ENCODE data around the gene C1orf216. TPM values are rescaled to one million over a fixed set of nuclear protein-coding genes. Genes with fewer than 3 reads are reported as not detected.

Gene C1orf216
- total RNA-seq, 1 experiment from 2014 or later: 13.4 TPM

GRCh38 chr1:35763201-35763600 is 44.5 kb upstream of the C1orf216 start:
- DNase-seq (no peak), ATAC-seq (no peak)
- H3K9me3 ChIP-seq (ENCODE audit: low read length): no peaks in the 10 kb centered on the region
- ChIA-PET CTCF (no interaction called here), POLR2A (ENCODE audit: unreplicated experiment) (interaction anchor here (0.6 kb wide), 1 partner anchor 23 kb away, joined by 3 read pairs; no protein-coding TSS in a partner anchor)
- peaks cover 42% of the 10 kb centered on the region for H3K36me3 ChIP-seq (ENCODE audit: low read depth, low read length)
- H3F3A ChIP-seq (ENCODE audit: low read length, unreplicated experiment): no peaks in the 10 kb centered on the region
- TF ChIP-seq CTCF (conservative IDR thresholded peaks at IDR 0.05; ENCODE audit: low read depth, low read length) (no peak), EZH2phosphoT487 (IDR thresholded peaks at IDR 0.05; ENCODE audit: borderline replicate concordance, low read length) (no peak), EZH2 (IDR thresholded peaks at IDR 0.05; ENCODE audit: low read length, unreplicated experiment) (no peak)
- H4K20me1 ChIP-seq (ENCODE audit: low read length): no peaks in the 10 kb centered on the region
- H3K9ac ChIP-seq (ENCODE audit: low read length): no peak overlapping the region
- no peak overlapping the region for H3K27ac ChIP-seq (ENCODE audit: low read length)
- H3K9me2 ChIP-seq (replicated peaks; ENCODE audit: low read length): no peaks in the 10 kb centered on the region
- no peak overlapping the region for H3K4me2 ChIP-seq (ENCODE audit: low read length)
- H3K27me3 ChIP-seq (ENCODE audit: low read length): no peaks in the 10 kb centered on the region
- BruUV-seq (replicated peaks): no TSS peak
- H2AFZ ChIP-seq (ENCODE audit: low read length): no peak overlapping the region
- H3K79me2 ChIP-seq (ENCODE audit: low read length): peaks cover 31% of the 10 kb centered on the region
- intact Hi-C loops (cut with micrococcal nuclease): no loop called here
- no peaks in the 10 kb centered on the region for H3K4me1 ChIP-seq (ENCODE audit: insufficient read depth, low read length)
- H3K4me3 ChIP-seq (ENCODE audit: low read length): no peak overlapping the region

GRCh38 chr1:35762141-35762540 is 43.5 kb upstream of the C1orf216 start:
- Histone ChIP-seq H3K9ac (ENCODE audit: low read length) (no peak overlapping the region), H3K36me3 (ENCODE audit: low read depth, low read length) (peaks cover 49% of the 10 kb centered on the region), H3K4me3 (ENCODE audit: low read length) (no peak overlapping the region), H3K79me2 (ENCODE audit: low read length) (peaks cover 21% of the 10 kb centered on the region), H4K20me1 (ENCODE audit: low read length) (no peaks in the 10 kb centered on the region), H3K4me1 (ENCODE audit: insufficient read depth, low read length) (no peaks in the 10 kb centered on the region), H3K9me2 (replicated peaks; ENCODE audit: low read length) (no peaks in the 10 kb centered on the region), H3K9me3 (ENCODE audit: low read length) (no peaks in the 10 kb centered on the region), H2AFZ (ENCODE audit: low read length) (no peak overlapping the region), H3K4me2 (ENCODE audit: low read length) (no peak overlapping the region), H3K27me3 (ENCODE audit: low read length) (no peaks in the 10 kb centered on the region), H3K27ac (ENCODE audit: low read length) (no peak overlapping the region), H3F3A (ENCODE audit: low read length, unreplicated experiment) (no peaks in the 10 kb centered on the region)
- ATAC-seq: no peak
- intact Hi-C loops (cut with micrococcal nuclease): no loop called here
- BruUV-seq (replicated peaks): no TSS peak
- DNase-seq: no peak
- CTCF ChIA-PET: no interaction called here
- POLR2A ChIA-PET (ENCODE audit: unreplicated experiment): no interaction called here
- TF ChIP-seq CTCF (conservative IDR thresholded peaks at IDR 0.05; ENCODE audit: low read depth, low read length) (no peak), EZH2 (IDR thresholded peaks at IDR 0.05; ENCODE audit: low read length, unreplicated experiment) (no peak), EZH2phosphoT487 (IDR thresholded peaks at IDR 0.05; ENCODE audit: borderline replicate concordance, low read length) (no peak)

GRCh38 chr1:35756064-35756463 is 37.4 kb upstream of the C1orf216 start:
- no peaks in the 10 kb centered on the region for H4K20me1 ChIP-seq (ENCODE audit: low read length)
- H3K4me2 ChIP-seq (ENCODE audit: low read length): no peak overlapping the region
- TF ChIP-seq EZH2phosphoT487 (IDR thresholded peaks at IDR 0.05; ENCODE audit: borderline replicate concordance, low read length) (no peak), CTCF (conservative IDR thresholded peaks at IDR 0.05; ENCODE audit: low read depth, low read length) (no peak), EZH2 (IDR thresholded peaks at IDR 0.05; ENCODE audit: low read length, unreplicated experiment) (no peak)
- H3F3A ChIP-seq (ENCODE audit: low read length, unreplicated experiment): no peaks in the 10 kb centered on the region
- no peaks in the 10 kb centered on the region for H3K9me2 ChIP-seq (replicated peaks; ENCODE audit: low read length)
- H3K36me3 ChIP-seq (ENCODE audit: low read depth, low read length): peaks cover 39% of the 10 kb centered on the region
- H2AFZ ChIP-seq (ENCODE audit: low read length): no peak overlapping the region
- no peak overlapping the region for H3K9ac ChIP-seq (ENCODE audit: low read length)
- CTCF ChIA-PET: no interaction called here
- no peaks in the 10 kb centered on the region for H3K9me3 ChIP-seq (ENCODE audit: low read length)
- no TSS peak for BruUV-seq (replicated peaks)
- no peaks in the 10 kb centered on the region for H3K79me2 ChIP-seq (ENCODE audit: low read length)
- no peak overlapping the region for H3K27ac ChIP-seq (ENCODE audit: low read length)
- H3K27me3 ChIP-seq (ENCODE audit: low read length): no peaks in the 10 kb centered on the region
- ATAC-seq: no peak
- DNase-seq: no peak
- H3K4me1 ChIP-seq (ENCODE audit: insufficient read depth, low read length): no peaks in the 10 kb centered on the region
- POLR2A ChIA-PET (ENCODE audit: unreplicated experiment): no interaction called here
- H3K4me3 ChIP-seq (ENCODE audit: low read length): no peak overlapping the region
- intact Hi-C loops (cut with micrococcal nuclease): no loop called here
